K562 (cell line): ENCODE measurements around the gene LGALS3BP. TPM values are rescaled to one million over a fixed set of nuclear protein-coding genes. Genes with fewer than 3 reads are reported as not detected.

Experiments
- ATAC-seq: fragments of 200-7000 bp; cut with Tn5 transposase; 3 replicates; pipeline ENCODE4 v1.9.1; 2020; ENCODE audit warnings: moderate library complexity
- BruUV-seq: library from RNA; stranded (reverse); fragments of 400-500 nt; replicated peaks from 2 replicates; lab custom pipeline; 2021; lab: Mats Ljungman, UMichigan
- CTCF ChIA-PET: fragments of 300-600 bp; formaldehyde crosslinking; extraction: SDS; loops from one replicate; lab custom pipeline; 2021; ENCODE audit warnings: low intra/inter-chr PET ratio; lab: Yijun Ruan, JAX
- POLR2A ChIA-PET: fragments of 300-600, 350-650 bp; sonication (Branson Sonifier 250); formaldehyde crosslinking; extraction: SDS; loops from one replicate; lab custom pipeline; 2021; ENCODE audit warnings: antibody characterized with exemption, inconsistent platforms; lab: Yijun Ruan, JAX
- DNase-seq, 4 experiments: peaks; one replicate each; pipeline versions ENCODE4 v3.0.0 to v3.0.0-alpha.2; 2011 to 2018; ENCODE audit warnings: low spot score in 3 of 4, mixed read lengths in 3 of 4; ENCODE audit errors: extremely low read depth in 1 of 4
- FAIRE-seq: peaks from 2 replicates; lab custom pipeline; 2011; peaks lifted over from hg19 to GRCh38; lab: Jason Lieb, UNC
- H2AFZ ChIP-seq: 2 replicates; pipeline ENCODE4 v1.6.0; 2011; ENCODE audit warnings: low read depth, low read length, control low read depth, inconsistent platforms
- H3K27ac ChIP-seq: fragments of 200-600 bp; 3 replicates; pipeline ENCODE4 v1.8.0; 2011; ENCODE audit warnings: low read depth, mild to moderate bottlenecking, control low read depth, inconsistent platforms, low read length, moderate library complexity, mixed read lengths; ENCODE audit errors: extremely low read depth
- H3K27me3 ChIP-seq, 2 experiments: fragments of 300-600 bp in 1 of 2; 2 replicates in 1 of 2; 3 replicates in 1 of 2; pipeline versions ENCODE4 v1.6.0 to v1.8.0; 2011; ENCODE audit warnings: inconsistent platforms in 2 of 2, low read length in 2 of 2, mild to moderate bottlenecking in 1 of 2, mixed read lengths in 1 of 2, moderate library complexity in 1 of 2; ENCODE audit not compliant: control insufficient read depth in 2 of 2, insufficient read depth in 2 of 2
- H3K36me3 ChIP-seq: fragments of 300-600 bp; 3 replicates; pipeline ENCODE4 v1.8.0; 2011; ENCODE audit warnings: mild to moderate bottlenecking, low read length, inconsistent platforms; ENCODE audit not compliant: control insufficient read depth, insufficient read depth
- H3K4me1 ChIP-seq, 2 experiments: fragments of 200-600 bp in 1 of 2; replicated peaks in 1 of 2; 2 replicates in 1 of 2; 3 replicates in 1 of 2; pipeline versions ENCODE4 v1.5.1 to v1.8.0; 2011; ENCODE audit warnings: inconsistent platforms in 2 of 2, low read length in 2 of 2, mild to moderate bottlenecking in 1 of 2, mixed read lengths in 1 of 2, moderate library complexity in 1 of 2; ENCODE audit not compliant: control insufficient read depth in 2 of 2, insufficient read depth in 2 of 2
- H3K4me2 ChIP-seq: 2 replicates; pipeline ENCODE4 v1.6.1; 2011; ENCODE audit warnings: low read length, control low read depth, inconsistent platforms, mixed read lengths; ENCODE audit not compliant: insufficient read depth
- H3K4me3 ChIP-seq: fragments of 200-600 bp; sonication (generic), shearing (Covaris generic); 2 replicates; pipeline ENCODE4 v1.5.1; 2016; ENCODE audit warnings: control low read depth, inconsistent platforms
- H3K79me2 ChIP-seq: fragments of 200-600 bp; 3 replicates; pipeline ENCODE4 v1.8.0; 2011; ENCODE audit warnings: low read length, inconsistent platforms; ENCODE audit not compliant: control insufficient read depth, insufficient read depth
- H3K9ac ChIP-seq, 2 experiments: 2 replicates each; pipeline versions ENCODE4 v1.6.0 to v1.6.1; 2011; ENCODE audit warnings: low read depth in 2 of 2, low read length in 2 of 2, control low read depth in 1 of 2, inconsistent platforms in 1 of 2, mild to moderate bottlenecking in 1 of 2, mixed read lengths in 1 of 2; ENCODE audit not compliant: insufficient read depth in 1 of 2
- H3K9me1 ChIP-seq: one replicate; pipeline ENCODE4 v1.6.0; 2011; ENCODE audit warnings: inconsistent platforms, mild to moderate bottlenecking, low read length, moderate library complexity; ENCODE audit not compliant: control insufficient read depth, insufficient read depth
- H3K9me3 ChIP-seq: replicated peaks from 2 replicates; pipeline ENCODE4 v1.5.1; 2011; ENCODE audit warnings: low read depth, low read length, inconsistent platforms; ENCODE audit not compliant: control insufficient read depth, insufficient read depth
- H4K20me1 ChIP-seq: replicated peaks from 2 replicates; pipeline ENCODE4 v1.6.1; 2011; ENCODE audit warnings: low read length, inconsistent platforms, mixed read lengths; ENCODE audit not compliant: control insufficient read depth, insufficient read depth
- CBX1 ChIP-seq: sonication (generic); IDR thresholded peaks from 2 replicates; pipeline ENCODE4 v1.6.1; 2016; ENCODE audit warnings: antibody characterized with exemption, low read depth, mild to moderate bottlenecking
- FOXK1 ChIP-seq: sonication (generic); formaldehyde crosslinking; IDR thresholded peaks from 2 replicates; pipeline ENCODE4 v1.8.0; 2022; ENCODE audit warnings: missing genetic modification reagents, mild to moderate bottlenecking, borderline replicate concordance
- PHF8 ChIP-seq: fragments of 200-600 bp; sonication (generic); IDR thresholded peaks from 2 replicates; pipeline ENCODE4 v1.6.1; 2012; ENCODE audit warnings: mixed run types, mild to moderate bottlenecking, inconsistent platforms, low read length, moderate library complexity, borderline replicate concordance
- PRPF4 ChIP-seq: fragments of 200-400 bp; formaldehyde crosslinking; IDR thresholded peaks from one replicate; pipeline ENCODE4 v1.6.1; 2017; ENCODE audit warnings: low read length, low read depth, mild to moderate bottlenecking; ENCODE audit not compliant: insufficient read depth, poor library complexity, severe bottlenecking
- RAD51 ChIP-seq: fragments of 450-650 bp; IDR thresholded peaks from 2 replicates; pipeline ENCODE4 v1.7.1; 2016; ENCODE audit warnings: low read depth, mild to moderate bottlenecking, borderline replicate concordance
- TAL1 ChIP-seq: fragments of 450-650 bp; IDR thresholded peaks from 2 replicates; pipeline ENCODE4 v1.6.1; 2016; ENCODE audit warnings: mild to moderate bottlenecking
- ZNF239 ChIP-seq: fragments of 250-450 bp; sonication (Bioruptor Pico); IDR thresholded peaks from 2 replicates; pipeline ENCODE4 v1.4.0; 2020; ENCODE audit warnings: mild to moderate bottlenecking
- ZNF75A ChIP-seq: fragments of 450-650 bp; formaldehyde crosslinking; IDR thresholded peaks from 2 replicates; pipeline ENCODE4 v1.4.0; 2020; ENCODE audit warnings: mild to moderate bottlenecking
- WGBS: fragments of 100-300 bp; shearing (Covaris generic); methylation state at CpG from one replicate; pipeline ENCODE4 v1.1.6; 2016; ENCODE audit warnings: low coverage, mixed read lengths; ENCODE audit not compliant: insufficient coverage; ENCODE audit errors: missing lambda C conversion rate; 5-methylcytosine and 5-hydroxymethylcytosine counted together
- in situ Hi-C: fragments of 300-500 bp; cut with MboI; formaldehyde crosslinking; loops from 4 replicates; pipeline ENCODE4 v1.15.0; 2018; ENCODE audit warnings: inconsistent platforms, mixed read lengths
- intact Hi-C: fragments of 100-400 bp; cut with micrococcal nuclease; formaldehyde crosslinking; loops from 2 replicates; pipeline ENCODE4 v1.14.2; 2022
- polyA plus RNA-seq, 8 experiments: library from polyadenylated mRNA; depleted of rRNA in 4 of 8; stranded (reverse) in 5 of 8; unstranded in 3 of 8; fragments of >200 nt; fragmentation: Nextera tagmentation in 2 of 8; fragmentation: Illumina TruSeq in 1 of 8; extraction: Ambion mirVana in 2 of 8; extraction: Trizol in 1 of 8; gene quantifications; 2 replicates each; pipeline versions ENCODE4 v1.2.1 to v1.2.3, GENCODE V29; 2011 to 2014; ENCODE audit warnings: inconsistent platforms in 1 of 8, missing spikeins in 1 of 8
- total RNA-seq, 7 experiments: library from RNA; depleted of rRNA in 6 of 7; stranded (reverse); fragments of >200 nt in 6 of 7; fragmentation: Illumina TruSeq in 2 of 7; extraction: Trizol in 2 of 7; gene quantifications; 2 replicates each; pipeline versions ENCODE4 v1.2.1 to v1.2.3, GENCODE V29; 2011 to 2021; ENCODE audit warnings: low replicate concordance in 1 of 7
- TF ChIP-seq, protein P1 (sequence below): fragments of 250-450 bp; sonication (Bioruptor Pico); IDR thresholded peaks from 2 replicates; pipeline ENCODE4 v1.5.0; 2021

The LGALS3BP gene
- total and polyA plus RNA-seq, 9 of the 15 experiments (the other 6 are each of a cell fraction or from before 2014, with no cell fraction given) = 0.39 to 5.3 (median 3.2) TPM

DNA sequence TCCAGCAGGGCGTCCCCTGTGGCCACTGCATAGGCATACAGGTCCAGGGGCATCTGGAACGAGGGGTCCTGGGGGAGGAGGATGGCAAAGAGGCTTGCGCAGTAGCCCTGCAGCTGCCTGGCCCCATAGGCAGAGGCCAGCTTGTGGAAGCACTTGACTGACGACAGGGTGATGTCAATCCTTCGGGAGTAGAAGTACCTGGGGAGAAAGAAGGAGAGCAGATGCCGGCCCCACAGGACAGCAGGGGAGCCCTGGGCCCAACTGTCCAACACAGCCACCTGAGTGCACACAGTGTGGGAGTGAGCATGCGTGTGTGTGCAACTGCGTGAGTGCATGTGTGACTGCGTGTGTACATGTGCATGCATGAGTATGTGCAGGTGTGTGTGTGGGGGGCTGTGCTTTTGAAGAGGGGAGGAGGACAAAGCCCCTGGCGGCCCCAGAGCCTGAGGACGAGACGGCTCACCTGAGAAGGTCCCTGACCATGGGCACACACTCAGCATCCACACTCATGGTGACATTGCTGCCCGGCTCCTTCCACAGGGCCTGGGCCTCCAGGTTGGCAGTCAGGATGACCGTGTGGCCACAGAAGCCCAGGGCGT lies 7.1 kb downstream of the LGALS3BP start (continued):
- TF ChIP-seq, protein P1, sequence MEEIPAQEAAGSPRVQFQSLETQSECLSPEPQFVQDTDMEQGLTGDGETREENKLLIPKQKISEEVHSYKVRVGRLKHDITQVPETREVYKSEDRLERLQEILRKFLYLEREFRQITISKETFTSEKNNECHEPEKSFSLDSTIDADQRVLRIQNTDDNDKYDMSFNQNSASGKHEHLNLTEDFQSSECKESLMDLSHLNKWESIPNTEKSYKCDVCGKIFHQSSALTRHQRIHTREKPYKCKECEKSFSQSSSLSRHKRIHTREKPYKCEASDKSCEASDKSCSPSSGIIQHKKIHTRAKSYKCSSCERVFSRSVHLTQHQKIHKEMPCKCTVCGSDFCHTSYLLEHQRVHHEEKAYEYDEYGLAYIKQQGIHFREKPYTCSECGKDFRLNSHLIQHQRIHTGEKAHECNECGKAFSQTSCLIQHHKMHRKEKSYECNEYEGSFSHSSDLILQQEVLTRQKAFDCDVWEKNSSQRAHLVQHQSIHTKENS = no peak
- TF ChIP-seq PHF8 = no peak
- no peak for TF ChIP-seq ZNF75A
- TF ChIP-seq FOXK1 = no peak

DNA sequence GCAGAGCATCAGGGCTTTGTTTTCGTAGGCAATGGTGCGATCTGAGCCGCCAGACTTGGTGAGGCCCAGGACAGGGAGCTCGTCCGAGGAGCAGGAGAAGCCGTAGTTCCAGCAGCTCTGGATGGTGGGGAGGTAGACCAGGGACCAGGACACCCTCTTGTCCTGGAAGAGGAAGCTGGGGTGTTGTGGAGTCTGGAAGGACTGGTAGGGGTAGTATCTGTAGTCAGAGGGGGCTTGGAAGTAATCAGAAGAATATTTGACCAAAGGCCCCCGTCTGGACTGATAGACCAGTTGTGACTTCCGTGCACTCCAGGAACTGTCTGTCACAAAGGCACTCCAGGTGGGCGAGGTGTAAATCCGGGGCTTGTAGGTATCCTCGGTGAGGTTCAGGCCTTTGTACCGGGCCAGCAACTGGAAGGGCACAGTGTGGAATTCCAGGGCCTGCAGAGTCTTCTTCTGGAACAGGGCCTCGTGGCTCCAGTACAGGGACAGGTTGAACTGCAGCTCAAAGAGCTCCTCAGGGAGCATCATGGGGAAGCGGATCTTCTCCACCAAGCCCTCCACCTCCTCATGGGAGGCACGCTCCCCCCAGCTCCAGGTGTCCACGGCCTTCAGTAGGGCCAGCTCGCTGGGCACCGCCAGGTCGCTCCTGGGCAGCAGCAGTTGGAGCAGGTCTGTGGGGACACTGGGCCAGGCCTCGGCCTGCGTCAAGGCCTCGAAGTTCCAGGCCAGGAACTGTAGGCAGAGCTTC lies 7.8 kb downstream of the LGALS3BP start:
- Histone ChIP-seq H3K9me3 (no peaks in the 10 kb centered on the region), H3K4me3 (no peak overlapping the region), H3K4me1 (peaks cover 0 to 57% of the 10 kb centered on the region in 2 experiments; a peak in 2 of 5 replicates), H3K4me2 (no peak overlapping the region), H3K36me3 (no peaks in the 10 kb centered on the region), H4K20me1 (no peaks in the 10 kb centered on the region), H3K27ac (no peak overlapping the region), H3K9me1 (no peaks in the 10 kb centered on the region)
- in situ Hi-C loops = no loop called here
- ATAC-seq = no peak
- intact Hi-C loops = loop anchor here (1.0 to 2.0 kb wide), 2 partner anchors 107 to 475 kb away; no protein-coding TSS in a partner anchor
- TF ChIP-seq CBX1 (no peak), TAL1 (no peak), RAD51 (no peak), ZNF239 (CRISPR knock-in tag) (no peak), PRPF4 (no peak)
- TF ChIP-seq, all 486 proteins: peak for 0
- no TSS peak for BruUV-seq
- Histone ChIP-seq H3K79me2 (no peaks in the 10 kb centered on the region), H2AFZ (peak overlapping the region; percentile 72), H3K27me3 (peaks cover 20 to 41% of the 10 kb centered on the region in 2 experiments), H3K9ac (peak overlapping the region in 1 of 2 experiments; percentile 26; a peak in 2 of 4 replicates)
- FAIRE-seq (peak; percentile 23), DNase-seq (no peak)
- ChIA-PET POLR2A (interaction anchor here (0.5 to 1.5 kb wide), 7 partner anchors 10 to 204 kb away, joined by 3 to 6 read pairs (median 3); no protein-coding TSS in a partner anchor), CTCF (interaction anchor here (1.2 to 1.8 kb wide), 2 partner anchors 106 to 475 kb away, joined by 3 to 16 read pairs; no protein-coding TSS in a partner anchor)
- 47% methylated on average over 22 of the region's 22 CpGs for WGBS
